C4-2B (cell line): ENCODE measurements around the gene ANKRD12.

Experiments used
- CTCF ChIP-seq: fragments of 450-650 bp; conservative IDR thresholded peaks from 2 replicates; pipeline ENCODE4 v1.5.1; 2017; ENCODE audit warnings: mild to moderate bottlenecking
- ZFX ChIP-seq: fragments of 450-650 bp; IDR thresholded peaks from 2 replicates; pipeline ENCODE4 v1.6.1; 2017

- TF ChIP-seq CTCF, result no peak
- no peak for TF ChIP-seq ZFX
Measured at GRCh38 chr18:9244376-9244775, 107.8 kb downstream of the ANKRD12 start.
